ENCODE data around the gene KATNAL1.
"Not testable (repeated sequence)": the region's sequence is repeated elsewhere in the genome, so short reads cannot be mapped to it uniquely, and the experiment has no call there.

The KATNAL1 gene

DNA sequence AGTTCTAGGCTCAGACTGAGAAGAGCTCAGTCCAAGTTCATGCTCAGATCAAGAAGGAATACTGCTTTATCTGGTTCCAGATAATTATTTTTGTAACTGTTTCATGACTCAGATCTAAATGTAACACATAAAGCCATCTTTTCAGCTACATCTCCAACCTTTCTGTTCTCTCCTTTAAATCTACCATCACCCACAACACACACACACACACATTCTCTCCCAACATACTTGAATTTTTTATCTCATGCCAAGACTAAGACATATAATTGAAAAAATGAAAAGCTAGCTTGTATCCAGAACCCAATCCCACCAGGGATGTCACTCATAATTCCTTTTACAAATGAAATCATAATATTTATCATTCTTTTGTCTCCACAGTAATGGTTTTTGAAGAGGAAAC is 7.6 kb downstream of the KATNAL1 start:
- Histone ChIP-seq H3K4me1 (ENCODE audit: control insufficient read depth, insufficient read depth, low read length) (no peaks in the 10 kb centered on the region), H3K36me3 (ENCODE audit: control insufficient read depth, insufficient read depth, low read length) (no peaks in the 10 kb centered on the region), H3K27ac (ENCODE audit: insufficient read depth, low read depth, low read length, poor library complexity, severe bottlenecking) (no peak overlapping the region), H3K27me3 (ENCODE audit: control insufficient read depth, insufficient read depth, low read length, poor library complexity, severe bottlenecking) (no peaks in the 10 kb centered on the region), H3K9me3 (ENCODE audit: control insufficient read depth, low read length) (no peaks in the 10 kb centered on the region), H3K4me3 (ENCODE audit: insufficient read depth, low read depth, low read length) (no peak overlapping the region)

DNA sequence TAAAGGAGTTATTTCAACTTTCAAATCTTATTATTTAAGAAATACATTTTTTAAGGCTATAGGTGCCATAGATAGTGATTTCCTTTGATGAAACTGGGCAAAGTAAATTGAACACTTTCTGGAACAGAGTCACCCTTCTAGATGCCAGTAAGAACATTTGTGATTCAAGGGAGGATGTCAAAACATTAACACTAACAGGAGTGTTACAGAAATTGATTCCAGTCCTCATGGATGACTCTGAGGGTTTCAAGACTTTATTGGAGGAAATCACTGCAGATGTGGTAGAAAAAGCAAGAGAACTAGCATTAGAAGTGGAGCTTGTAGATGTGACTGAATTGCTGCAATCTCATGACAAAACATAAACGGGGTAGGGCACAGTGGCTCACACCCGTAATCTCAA is 12.2 kb downstream of the KATNAL1 start:
- no peaks in the 10 kb centered on the region for H3K9me3 ChIP-seq (ENCODE audit: control insufficient read depth, low read length)
- H3K27me3 ChIP-seq (ENCODE audit: control insufficient read depth, insufficient read depth, low read length, poor library complexity, severe bottlenecking): no peaks in the 10 kb centered on the region
- H3K4me1 ChIP-seq (ENCODE audit: control insufficient read depth, insufficient read depth, low read length): no peaks in the 10 kb centered on the region
- H3K4me3 ChIP-seq (ENCODE audit: insufficient read depth, low read depth, low read length): no peak overlapping the region
- no peak overlapping the region for H3K27ac ChIP-seq (ENCODE audit: insufficient read depth, low read depth, low read length, poor library complexity, severe bottlenecking)
- WGBS, 2 experiments: 98 to 99% methylated on average over 2 of the region's 2 CpGs
- no peaks in the 10 kb centered on the region for H3K36me3 ChIP-seq (ENCODE audit: control insufficient read depth, insufficient read depth, low read length)

DNA sequence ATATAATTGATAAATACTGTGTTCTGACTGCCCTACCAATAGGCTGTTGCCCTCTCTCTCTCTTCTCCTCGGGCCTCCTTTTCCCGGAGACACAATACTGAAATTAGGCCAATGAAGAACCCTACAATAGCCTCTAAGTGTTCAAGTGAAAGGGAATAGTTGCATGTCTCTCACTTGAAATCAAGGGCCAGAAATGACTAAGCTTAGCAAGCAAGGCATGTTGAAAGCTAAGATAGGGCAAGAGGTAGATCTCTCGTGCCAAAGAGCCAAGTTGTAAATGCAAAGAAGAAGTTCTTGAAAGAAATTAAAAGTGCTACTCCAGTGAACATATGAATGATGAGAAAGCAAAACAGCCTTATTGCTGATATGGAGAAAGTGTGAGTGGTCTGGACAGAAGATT is 13.3 kb downstream of the KATNAL1 start:
- WGBS, 2 experiments: 68 to 96% methylated on average over 1 to 3 of the region's 3 CpGs

DNA sequence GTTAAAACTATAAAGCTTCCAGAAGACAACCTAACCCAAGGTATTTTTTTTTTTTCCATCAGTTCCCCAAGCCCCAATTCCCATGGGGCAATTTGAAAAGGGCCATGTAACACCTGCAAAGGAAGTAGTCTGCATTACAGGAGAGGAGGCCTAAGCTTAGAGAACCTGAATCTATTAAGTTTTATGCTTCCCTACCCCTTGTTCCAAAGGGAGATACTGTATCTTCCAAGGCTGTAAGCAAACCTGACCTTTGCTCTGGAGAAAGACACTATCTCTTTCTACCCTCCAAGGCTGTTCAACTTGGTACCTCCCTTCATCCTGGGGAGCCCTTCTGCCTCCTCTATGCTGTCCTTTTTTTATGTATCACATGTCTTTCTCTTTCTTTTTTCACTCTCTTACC is 15.0 kb downstream of the KATNAL1 start:
- Histone ChIP-seq H3K9me3 (ENCODE audit: control insufficient read depth, low read length) (no peaks in the 10 kb centered on the region), H3K4me1 (ENCODE audit: control insufficient read depth, insufficient read depth, low read length) (no peaks in the 10 kb centered on the region), H3K27me3 (ENCODE audit: control insufficient read depth, insufficient read depth, low read length, poor library complexity, severe bottlenecking) (no peaks in the 10 kb centered on the region), H3K4me3 (ENCODE audit: insufficient read depth, low read depth, low read length) (no peak overlapping the region), H3K36me3 (ENCODE audit: control insufficient read depth, insufficient read depth, low read length) (no peaks in the 10 kb centered on the region), H3K27ac (ENCODE audit: insufficient read depth, low read depth, low read length, poor library complexity, severe bottlenecking) (no peak overlapping the region)

More for the DNA sequence above, 13.3 kb downstream of the KATNAL1 start:
- no peaks in the 10 kb centered on the region for H3K9me3 ChIP-seq (ENCODE audit: control insufficient read depth, low read length)
- no peaks in the 10 kb centered on the region for H3K36me3 ChIP-seq (ENCODE audit: control insufficient read depth, insufficient read depth, low read length)
- H3K27ac ChIP-seq (ENCODE audit: insufficient read depth, low read depth, low read length, poor library complexity, severe bottlenecking): no peak overlapping the region
- H3K27me3 ChIP-seq (ENCODE audit: control insufficient read depth, insufficient read depth, low read length, poor library complexity, severe bottlenecking): no peaks in the 10 kb centered on the region
- no peaks in the 10 kb centered on the region for H3K4me1 ChIP-seq (ENCODE audit: control insufficient read depth, insufficient read depth, low read length)
- H3K4me3 ChIP-seq (ENCODE audit: insufficient read depth, low read depth, low read length): no peak overlapping the region

DNA sequence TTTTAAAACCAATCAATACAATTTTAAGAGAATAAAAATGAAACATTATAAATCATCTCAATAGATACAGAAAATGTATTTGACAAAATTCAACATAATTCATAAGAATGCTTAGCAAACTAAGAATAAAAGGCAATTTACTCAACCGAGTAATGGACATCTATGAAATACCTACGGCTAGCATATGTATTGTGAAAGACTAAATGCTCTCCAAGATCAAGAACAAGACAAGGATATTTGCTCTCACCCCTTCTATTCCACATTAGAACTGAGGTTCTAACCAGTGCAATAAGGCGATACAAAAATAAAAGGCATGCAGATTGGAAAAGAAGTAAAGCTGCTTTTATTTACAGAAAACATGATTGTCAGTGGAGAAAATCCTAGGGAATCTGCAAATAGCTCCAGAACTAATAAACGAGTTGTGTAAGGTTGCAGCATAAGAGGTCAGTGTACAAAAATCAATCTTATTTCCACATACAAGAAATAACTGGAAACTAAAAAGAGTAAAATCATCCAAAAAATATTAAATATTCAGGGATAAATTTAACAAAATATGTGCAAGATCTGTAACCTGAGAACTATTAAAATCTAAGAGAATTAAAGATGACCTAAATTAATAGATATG is 16.4 kb downstream of the KATNAL1 start:
- WGBS, 2 experiments: 92 to 100% methylated on average over 3 to 4 of the region's 4 CpGs
- H3K4me1 ChIP-seq (ENCODE audit: control insufficient read depth, insufficient read depth, low read length): no peaks in the 10 kb centered on the region

DNA sequence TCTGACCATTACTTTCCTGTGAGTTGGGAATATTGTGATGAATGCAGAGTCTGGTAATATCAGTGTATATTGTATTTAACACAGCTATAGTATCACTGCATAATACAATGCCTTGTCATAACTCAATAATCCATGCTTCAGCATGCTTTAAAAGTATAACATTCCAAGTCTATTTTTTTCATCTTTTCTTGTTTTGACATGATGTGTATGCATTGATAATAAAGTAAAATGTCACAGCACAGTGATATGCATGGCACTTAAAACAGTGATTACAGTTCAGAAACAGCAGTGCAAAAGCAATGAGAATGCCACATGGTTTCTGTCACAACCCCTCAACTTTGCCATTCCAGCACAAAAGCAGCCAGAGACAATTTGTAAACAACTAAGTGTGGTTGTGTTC is 17.8 kb downstream of the KATNAL1 start:
- Histone ChIP-seq H3K27ac (ENCODE audit: insufficient read depth, low read depth, low read length, poor library complexity, severe bottlenecking) (no peak overlapping the region), H3K27me3 (ENCODE audit: control insufficient read depth, insufficient read depth, low read length, poor library complexity, severe bottlenecking) (no peaks in the 10 kb centered on the region), H3K4me3 (ENCODE audit: insufficient read depth, low read depth, low read length) (no peak overlapping the region), H3K36me3 (ENCODE audit: control insufficient read depth, insufficient read depth, low read length) (no peaks in the 10 kb centered on the region), H3K9me3 (ENCODE audit: control insufficient read depth, low read length) (no peaks in the 10 kb centered on the region), H3K4me1 (ENCODE audit: control insufficient read depth, insufficient read depth, low read length) (no peaks in the 10 kb centered on the region)

More for the DNA sequence above, 16.4 kb downstream of the KATNAL1 start:
- H3K27ac ChIP-seq (ENCODE audit: insufficient read depth, low read depth, low read length, poor library complexity, severe bottlenecking): no peak overlapping the region
- H3K27me3 ChIP-seq (ENCODE audit: control insufficient read depth, insufficient read depth, low read length, poor library complexity, severe bottlenecking): no peaks in the 10 kb centered on the region
- no peaks in the 10 kb centered on the region for H3K9me3 ChIP-seq (ENCODE audit: control insufficient read depth, low read length)
- H3K4me3 ChIP-seq (ENCODE audit: insufficient read depth, low read depth, low read length): no peak overlapping the region
- H3K36me3 ChIP-seq (ENCODE audit: control insufficient read depth, insufficient read depth, low read length): no peaks in the 10 kb centered on the region

DNA sequence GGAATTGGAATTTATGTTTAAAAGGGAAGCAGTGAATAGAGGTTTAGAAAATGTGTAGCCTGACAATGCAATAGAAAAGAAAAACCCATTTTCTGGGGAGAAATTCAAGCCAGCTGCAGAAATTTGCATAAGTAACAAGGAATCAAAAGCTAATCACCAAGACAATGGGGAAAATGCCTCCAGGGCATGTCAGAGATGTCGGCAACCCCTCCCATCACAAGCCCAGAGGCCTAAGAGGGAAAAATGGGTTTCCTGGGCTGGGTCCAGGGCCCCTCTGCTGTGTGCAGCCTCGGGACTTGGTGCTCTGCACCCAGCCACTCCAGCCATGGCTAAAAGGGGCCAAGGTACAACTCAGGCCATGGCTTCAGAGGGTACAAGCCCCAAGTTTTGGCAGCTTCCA is 21.3 kb downstream of the KATNAL1 start:
- H3K9me3 ChIP-seq (ENCODE audit: control insufficient read depth, low read length); H3K4me3 ChIP-seq (ENCODE audit: insufficient read depth, low read depth, low read length); H3K27ac ChIP-seq (ENCODE audit: insufficient read depth, low read depth, low read length, poor library complexity, severe bottlenecking); H3K36me3 ChIP-seq (ENCODE audit: control insufficient read depth, insufficient read depth, low read length); H3K4me1 ChIP-seq (ENCODE audit: control insufficient read depth, insufficient read depth, low read length); H3K27me3 ChIP-seq (ENCODE audit: control insufficient read depth, insufficient read depth, low read length, poor library complexity, severe bottlenecking): not testable (repeated sequence)
- 72 to 81% methylated on average over 2 of the region's 2 CpGs for WGBS, 2 experiments

DNA sequence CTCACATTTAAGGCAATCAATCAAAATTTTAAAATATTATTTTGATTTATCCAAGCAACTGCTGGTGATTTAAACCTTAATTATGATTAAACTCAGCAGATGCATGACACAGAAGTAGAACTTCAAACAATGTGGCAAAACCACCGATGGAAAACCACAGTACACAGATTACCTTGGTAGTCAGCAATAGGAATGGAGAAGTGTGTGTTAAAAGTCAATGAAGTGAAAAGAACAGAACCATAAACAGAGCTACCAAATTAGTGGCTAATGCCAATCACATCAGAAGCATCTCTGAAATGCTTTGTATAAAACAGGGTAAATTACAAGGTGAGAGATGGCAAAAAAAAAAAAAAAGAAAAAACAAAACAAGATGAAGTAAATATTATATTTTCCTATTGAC is 31.2 kb downstream of the KATNAL1 start:
- 96 to 100% methylated on average over 1 of the region's 1 CpG for WGBS, 2 experiments
- no peak overlapping the region for H3K4me3 ChIP-seq (ENCODE audit: insufficient read depth, low read depth, low read length)

DNA sequence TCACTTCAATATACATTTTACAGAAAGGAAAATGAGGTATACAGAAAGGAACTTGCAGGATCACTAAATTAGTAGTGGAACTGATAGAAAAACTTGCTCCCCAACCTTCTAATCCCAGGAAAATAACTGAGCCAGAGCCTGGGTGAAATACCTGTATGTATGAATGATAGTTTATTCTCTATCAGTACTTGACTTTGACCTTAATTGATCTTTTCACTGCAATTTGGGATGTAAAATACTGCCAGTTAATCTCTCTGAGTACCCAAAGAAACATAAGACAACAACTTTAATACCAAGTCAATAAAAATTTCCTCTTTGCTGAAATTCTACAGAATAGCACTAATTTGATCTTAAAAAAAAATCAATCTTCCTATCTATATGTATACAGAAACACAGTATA is 33.3 kb downstream of the KATNAL1 start:
- Histone ChIP-seq H3K9me3 (ENCODE audit: control insufficient read depth, low read length) (no peaks in the 10 kb centered on the region), H3K36me3 (ENCODE audit: control insufficient read depth, insufficient read depth, low read length) (peaks cover 6% of the 10 kb centered on the region), H3K27ac (ENCODE audit: insufficient read depth, low read depth, low read length, poor library complexity, severe bottlenecking) (no peak overlapping the region), H3K4me1 (ENCODE audit: control insufficient read depth, insufficient read depth, low read length) (no peaks in the 10 kb centered on the region), H3K27me3 (ENCODE audit: control insufficient read depth, insufficient read depth, low read length, poor library complexity, severe bottlenecking) (no peaks in the 10 kb centered on the region), H3K4me3 (ENCODE audit: insufficient read depth, low read depth, low read length) (no peak overlapping the region)

More for the DNA sequence above, 31.2 kb downstream of the KATNAL1 start:
- no peaks in the 10 kb centered on the region for H3K4me1 ChIP-seq (ENCODE audit: control insufficient read depth, insufficient read depth, low read length)
- no peaks in the 10 kb centered on the region for H3K27me3 ChIP-seq (ENCODE audit: control insufficient read depth, insufficient read depth, low read length, poor library complexity, severe bottlenecking)
- no peaks in the 10 kb centered on the region for H3K9me3 ChIP-seq (ENCODE audit: control insufficient read depth, low read length)
- no peak overlapping the region for H3K27ac ChIP-seq (ENCODE audit: insufficient read depth, low read depth, low read length, poor library complexity, severe bottlenecking)
- peaks cover 6% of the 10 kb centered on the region for H3K36me3 ChIP-seq (ENCODE audit: control insufficient read depth, insufficient read depth, low read length)

DNA sequence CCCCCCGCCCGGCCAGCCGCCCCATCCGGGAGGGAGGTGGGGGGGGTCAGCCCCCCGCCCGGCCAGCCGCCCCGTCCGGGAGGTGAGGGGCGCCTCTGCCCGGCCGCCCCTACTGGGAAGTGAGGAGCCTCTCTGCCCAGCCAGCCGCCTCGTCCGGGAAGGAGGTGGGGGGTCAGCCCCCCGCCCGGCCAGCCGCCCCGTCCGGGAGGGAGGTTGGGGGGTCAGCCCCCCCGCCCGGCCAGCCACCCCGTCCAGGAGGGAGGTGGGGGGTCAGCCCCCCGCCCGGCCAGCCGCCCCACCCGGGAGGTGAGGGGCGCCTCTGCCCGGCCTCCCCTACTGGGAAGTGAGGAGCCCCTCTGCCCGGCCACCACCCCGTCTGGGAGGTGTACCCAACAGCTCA is 37.3 kb downstream of the KATNAL1 start:
- not testable (repeated sequence) for H3K27me3 ChIP-seq (ENCODE audit: control insufficient read depth, insufficient read depth, low read length, poor library complexity, severe bottlenecking); H3K27ac ChIP-seq (ENCODE audit: insufficient read depth, low read depth, low read length, poor library complexity, severe bottlenecking); H3K4me3 ChIP-seq (ENCODE audit: insufficient read depth, low read depth, low read length); H3K4me1 ChIP-seq (ENCODE audit: control insufficient read depth, insufficient read depth, low read length); H3K36me3 ChIP-seq (ENCODE audit: control insufficient read depth, insufficient read depth, low read length); H3K9me3 ChIP-seq (ENCODE audit: control insufficient read depth, low read length)
- 97 to 98% methylated on average over 19 to 21 of the region's 31 CpGs for WGBS, 2 experiments

DNA sequence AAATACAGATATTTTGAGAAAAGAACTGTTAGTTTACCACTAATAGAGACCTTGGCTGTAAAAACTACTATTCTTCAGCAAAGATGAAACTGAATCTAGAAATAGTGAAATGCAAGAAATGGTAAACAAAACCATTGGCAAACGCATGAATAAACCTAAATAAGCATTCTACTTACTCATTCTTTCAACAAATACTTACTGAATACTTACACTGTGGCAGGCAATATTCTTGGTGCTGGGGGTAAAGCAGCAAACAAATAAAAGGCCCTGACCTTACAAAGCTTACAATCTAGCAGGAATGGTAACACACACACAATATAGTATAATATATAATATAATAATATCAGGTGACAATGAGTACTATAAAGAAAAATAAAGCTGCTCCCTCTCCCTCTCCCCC is 38.7 kb downstream of the KATNAL1 start:
- WGBS, 2 experiments: 86 to 100% methylated on average over 1 of the region's 1 CpG
- Histone ChIP-seq H3K9me3 (ENCODE audit: control insufficient read depth, low read length) (no peaks in the 10 kb centered on the region), H3K4me3 (ENCODE audit: insufficient read depth, low read depth, low read length) (no peak overlapping the region), H3K4me1 (ENCODE audit: control insufficient read depth, insufficient read depth, low read length) (no peaks in the 10 kb centered on the region), H3K27ac (ENCODE audit: insufficient read depth, low read depth, low read length, poor library complexity, severe bottlenecking) (no peak overlapping the region), H3K27me3 (ENCODE audit: control insufficient read depth, insufficient read depth, low read length, poor library complexity, severe bottlenecking) (no peaks in the 10 kb centered on the region), H3K36me3 (ENCODE audit: control insufficient read depth, insufficient read depth, low read length) (no peaks in the 10 kb centered on the region)
